Measurements from ENCODE around the gene KCNMA1. TPM values are rescaled to one million over a fixed set of nuclear protein-coding genes. Genes with fewer than 3 reads are reported as not detected.

The KCNMA1 gene
- total RNA-seq, 1 donor: 106 TPM

DNA sequence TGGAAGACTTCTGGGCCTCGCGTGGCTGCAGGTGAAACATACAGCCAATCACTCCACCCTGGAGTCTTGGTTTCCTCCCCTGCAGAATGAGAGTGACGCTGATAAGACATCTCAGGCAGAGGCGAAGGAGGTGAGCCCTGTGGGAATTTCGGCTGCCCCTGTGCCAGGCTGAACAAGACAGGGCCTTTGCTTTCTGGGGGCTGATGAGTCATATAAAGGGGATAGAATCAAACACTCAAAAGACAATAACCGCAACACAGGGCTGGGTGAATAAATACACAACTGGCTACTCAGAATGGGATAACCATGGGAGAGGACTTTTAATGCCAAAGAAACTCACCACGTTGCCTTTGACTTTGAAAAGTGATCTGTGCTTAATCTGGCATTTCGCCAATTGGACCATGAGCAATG lies 143.8 kb downstream of the KCNMA1 start:
- no peak for DNase-seq (ENCODE audit: low read depth)
- TF ChIP-seq, protein P1, sequence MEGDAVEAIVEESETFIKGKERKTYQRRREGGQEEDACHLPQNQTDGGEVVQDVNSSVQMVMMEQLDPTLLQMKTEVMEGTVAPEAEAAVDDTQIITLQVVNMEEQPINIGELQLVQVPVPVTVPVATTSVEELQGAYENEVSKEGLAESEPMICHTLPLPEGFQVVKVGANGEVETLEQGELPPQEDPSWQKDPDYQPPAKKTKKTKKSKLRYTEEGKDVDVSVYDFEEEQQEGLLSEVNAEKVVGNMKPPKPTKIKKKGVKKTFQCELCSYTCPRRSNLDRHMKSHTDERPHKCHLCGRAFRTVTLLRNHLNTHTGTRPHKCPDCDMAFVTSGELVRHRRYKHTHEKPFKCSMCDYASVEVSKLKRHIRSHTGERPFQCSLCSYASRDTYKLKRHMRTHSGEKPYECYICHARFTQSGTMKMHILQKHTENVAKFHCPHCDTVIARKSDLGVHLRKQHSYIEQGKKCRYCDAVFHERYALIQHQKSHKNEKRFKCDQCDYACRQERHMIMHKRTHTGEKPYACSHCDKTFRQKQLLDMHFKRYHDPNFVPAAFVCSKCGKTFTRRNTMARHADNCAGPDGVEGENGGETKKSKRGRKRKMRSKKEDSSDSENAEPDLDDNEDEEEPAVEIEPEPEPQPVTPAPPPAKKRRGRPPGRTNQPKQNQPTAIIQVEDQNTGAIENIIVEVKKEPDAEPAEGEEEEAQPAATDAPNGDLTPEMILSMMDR (IDR thresholded peaks at IDR 0.05; ENCODE audit: insufficient read depth, low read length): no peak
- H3K4me3 ChIP-seq (ENCODE audit: low read depth, low read length): no peak overlapping the region

DNA sequence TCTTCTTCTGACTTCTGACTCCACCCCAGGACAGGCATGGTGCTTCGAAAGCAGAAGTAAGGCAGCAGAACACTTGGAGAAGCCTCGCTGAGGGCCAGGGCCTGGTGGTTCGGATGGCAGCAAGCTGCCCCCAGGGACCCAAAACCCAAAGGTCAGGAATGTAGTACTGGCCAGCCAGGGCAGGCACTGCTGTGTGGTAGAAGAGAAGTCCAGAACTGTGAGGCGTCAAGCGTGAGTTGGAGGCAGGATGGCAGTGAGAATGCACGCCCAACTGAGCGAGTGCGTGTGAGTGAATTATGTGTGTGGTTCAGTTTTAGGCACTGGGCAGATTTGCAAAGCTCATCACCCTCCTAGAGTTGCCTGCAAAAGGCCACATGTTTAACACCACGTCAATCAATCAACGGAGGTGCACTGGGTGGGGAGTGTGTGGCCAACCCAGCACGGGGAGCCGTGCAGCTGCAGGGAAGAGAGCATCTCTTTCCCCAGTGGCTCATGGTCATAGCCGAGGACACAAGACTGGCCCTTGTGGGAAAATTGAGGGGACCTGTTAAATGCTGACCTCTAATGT lies 144.3 kb downstream of the KCNMA1 start:
- H3K4me3 ChIP-seq (ENCODE audit: low read depth, low read length): no peak overlapping the region
- TF ChIP-seq, protein P1 (IDR thresholded peaks at IDR 0.05; ENCODE audit: insufficient read depth, low read length): no peak
- DNase-seq (ENCODE audit: low read depth): no peak

DNA sequence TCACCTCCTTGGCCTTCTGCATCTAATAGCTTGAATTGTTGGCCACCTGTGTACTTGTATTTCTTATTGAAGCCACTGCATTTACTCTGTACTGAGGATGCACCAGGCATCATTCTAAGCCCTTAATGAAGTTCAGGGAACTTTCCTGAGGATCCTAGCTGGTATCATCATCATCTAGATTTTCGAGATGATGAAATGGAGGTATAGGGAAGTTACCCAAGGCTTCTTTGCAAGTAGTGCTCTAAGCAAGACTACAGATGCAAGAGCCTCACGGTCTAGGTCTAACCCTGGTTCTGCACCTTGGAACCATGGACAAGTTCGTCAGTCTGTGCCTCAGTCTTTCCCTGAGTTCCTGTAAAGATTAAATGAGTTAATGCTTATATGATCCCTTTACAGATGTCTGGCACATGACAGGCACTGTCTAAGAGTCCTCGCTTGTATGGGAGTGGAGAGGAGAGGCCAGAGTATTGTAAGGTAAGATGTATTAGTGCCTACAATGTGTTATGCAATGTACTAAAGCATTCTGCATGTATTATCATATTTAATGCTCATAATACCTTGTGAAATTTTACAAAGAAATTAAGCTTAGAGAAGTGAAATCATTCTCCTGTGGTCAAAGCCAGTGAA lies 145.1 kb downstream of the KCNMA1 start:
- DNase-seq (ENCODE audit: low read depth): no peak
- TF ChIP-seq, protein P1 (IDR thresholded peaks at IDR 0.05; ENCODE audit: insufficient read depth, low read length): no peak
- no peak overlapping the region for H3K4me3 ChIP-seq (ENCODE audit: low read depth, low read length)

DNA sequence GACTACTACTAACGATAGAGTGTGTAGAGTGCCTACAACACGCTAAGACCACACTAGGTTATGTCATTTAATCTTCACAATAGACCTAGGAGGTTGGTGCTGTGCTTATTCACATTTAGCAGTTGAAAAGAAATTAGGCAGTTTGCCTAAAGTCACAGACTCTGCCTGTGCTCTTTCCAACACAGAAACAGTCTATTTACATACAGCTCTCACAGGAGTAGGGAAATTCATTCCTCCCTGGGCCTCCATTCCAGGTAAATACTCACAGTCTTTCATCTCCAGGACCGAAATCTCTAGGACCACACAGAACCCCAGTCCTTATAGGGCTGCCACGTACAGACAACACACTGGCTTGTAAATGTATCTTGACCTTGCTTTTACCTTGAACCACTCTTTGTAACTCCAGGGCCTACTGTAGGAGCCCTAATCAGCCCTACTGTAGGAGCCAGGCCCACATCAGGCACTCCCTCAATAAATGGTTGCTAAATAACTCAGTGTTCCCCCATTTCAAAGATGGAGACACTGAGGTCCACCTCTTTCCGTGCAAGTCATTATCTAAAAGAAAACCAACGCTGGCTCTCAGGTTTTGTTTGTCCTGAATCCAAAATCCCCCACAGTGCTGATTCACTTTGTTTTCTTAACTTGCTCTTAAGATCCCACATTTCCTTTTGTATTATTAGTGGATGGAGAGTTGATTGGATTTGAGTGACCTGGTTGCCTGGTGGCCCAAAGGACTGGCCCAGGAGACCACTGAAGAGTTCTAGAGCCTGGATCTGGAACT lies 146.9 kb downstream of the KCNMA1 start:
- TF ChIP-seq, protein P1 (IDR thresholded peaks at IDR 0.05; ENCODE audit: insufficient read depth, low read length): no peak
- no peak overlapping the region for H3K4me3 ChIP-seq (ENCODE audit: low read depth, low read length)
- peak; percentile 45 for DNase-seq (ENCODE audit: low read depth)

DNA sequence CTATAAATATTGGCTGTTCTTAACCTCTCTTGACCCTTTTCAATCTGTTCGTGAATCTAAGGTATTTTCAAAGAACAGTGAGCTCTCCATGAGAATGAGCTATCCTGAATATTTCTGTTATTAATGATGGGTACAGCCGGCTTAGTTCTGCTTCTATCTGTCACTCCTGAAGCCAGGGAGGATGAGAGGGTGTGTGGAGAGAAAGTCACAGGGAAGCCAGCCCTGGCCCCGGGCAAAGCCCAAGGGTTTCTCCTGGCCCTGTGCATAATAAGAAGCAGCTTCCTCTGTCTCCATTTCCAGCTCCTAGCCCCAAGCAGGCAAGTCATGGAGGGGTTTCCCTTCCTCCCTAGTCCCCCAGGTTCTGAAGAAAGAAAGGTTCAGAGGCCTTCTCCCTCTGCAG lies 151.1 kb downstream of the KCNMA1 start:
- no peak for DNase-seq (ENCODE audit: low read depth)
- H3K4me3 ChIP-seq (ENCODE audit: low read depth, low read length): no peak overlapping the region
- TF ChIP-seq, protein P1 (IDR thresholded peaks at IDR 0.05; ENCODE audit: insufficient read depth, low read length): no peak

DNA sequence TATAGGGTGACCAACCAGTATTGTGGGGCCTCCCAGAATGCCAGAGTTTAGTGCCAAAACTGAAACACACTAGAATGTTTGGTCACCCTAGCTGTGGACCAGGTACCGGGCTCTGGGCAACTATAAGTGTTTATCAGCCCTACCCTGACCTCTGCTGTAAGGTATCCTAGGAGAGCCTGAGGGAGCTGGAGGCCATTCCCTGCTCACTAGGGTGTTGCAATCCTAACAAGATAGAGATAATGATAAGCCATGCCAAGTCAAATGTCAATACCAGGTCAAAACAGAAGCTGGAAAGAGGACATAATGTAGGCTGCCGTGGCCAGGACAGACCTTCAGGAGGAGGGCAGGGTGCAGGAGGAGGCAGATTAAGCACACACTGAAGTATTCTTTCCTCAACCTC lies 151.8 kb downstream of the KCNMA1 start:
- DNase-seq (ENCODE audit: low read depth): no peak
- no peak overlapping the region for H3K4me3 ChIP-seq (ENCODE audit: low read depth, low read length)
- TF ChIP-seq, protein P1 (IDR thresholded peaks at IDR 0.05; ENCODE audit: insufficient read depth, low read length): no peak
